GM21576 (cell line): Measurements from ENCODE around the gene ROR2.

Experiments used
- ATAC-seq: cut with Tn5 transposase; IDR thresholded peaks from one replicate; pipeline ENCODE4 v1.9.1; 2021; ENCODE audit warnings: mild to moderate bottlenecking, moderate library complexity; ENCODE audit not compliant: unreplicated experiment

ROR2 gene

DNA sequence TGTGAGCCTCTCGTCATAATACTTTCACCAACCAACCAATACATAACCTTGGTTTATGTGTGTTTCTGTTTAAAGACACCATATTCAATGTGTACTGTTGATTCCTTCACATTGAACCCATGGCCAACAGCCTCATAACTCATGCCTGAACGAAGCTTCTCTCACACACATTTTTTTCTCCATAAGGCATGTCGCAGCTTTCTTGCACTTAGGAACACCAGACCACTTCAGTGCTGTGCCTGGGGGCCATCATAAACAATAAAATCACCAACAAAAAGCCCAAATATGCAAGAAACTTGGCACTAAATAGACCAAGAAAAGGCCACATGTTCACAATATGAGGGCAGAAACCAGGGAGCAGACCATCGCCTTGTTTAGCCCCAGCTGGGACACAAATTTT, 192.2 kb downstream of the ROR2 start:
- ATAC-seq: no peak

GRCh38 chr9:91756510-91756780, 193.6 kb downstream of the ROR2 start:
- ATAC-seq: no peak

DNA sequence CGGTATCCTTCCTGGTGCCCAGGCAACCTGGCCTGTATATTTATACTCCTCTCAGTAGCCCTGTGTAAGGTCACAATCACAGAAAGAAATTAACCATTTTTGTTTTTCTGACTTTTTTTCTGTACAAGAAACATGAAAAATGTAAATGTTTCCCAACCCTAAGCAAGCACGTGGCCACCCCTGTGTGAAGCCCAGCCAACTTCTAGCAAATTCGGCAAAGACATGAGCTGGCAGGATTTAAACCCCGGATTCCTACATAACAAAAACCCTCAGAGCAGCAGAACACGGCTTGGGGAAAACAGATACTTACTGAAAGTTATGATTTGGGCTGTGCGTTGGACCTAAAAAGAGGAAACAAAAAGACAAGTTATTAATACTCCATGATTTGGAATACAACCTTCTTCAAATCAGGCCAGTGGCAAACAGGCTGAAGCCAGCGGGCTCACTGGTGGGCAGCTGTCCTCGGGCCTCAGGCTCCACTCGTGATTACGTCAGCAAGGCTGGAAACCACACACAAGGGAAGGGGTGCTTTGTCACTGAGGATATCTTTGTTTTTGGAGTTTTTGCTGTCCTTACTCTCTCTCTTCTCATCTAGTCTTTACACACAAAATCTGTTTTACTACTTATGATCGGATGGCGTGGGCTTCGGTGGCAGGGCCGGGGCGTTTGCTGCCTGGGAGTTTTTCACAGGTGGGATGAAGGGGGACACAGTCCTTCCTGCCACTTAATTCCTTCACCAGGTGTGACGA, 194.1 kb downstream of the ROR2 start:
- ATAC-seq: no peak

DNA sequence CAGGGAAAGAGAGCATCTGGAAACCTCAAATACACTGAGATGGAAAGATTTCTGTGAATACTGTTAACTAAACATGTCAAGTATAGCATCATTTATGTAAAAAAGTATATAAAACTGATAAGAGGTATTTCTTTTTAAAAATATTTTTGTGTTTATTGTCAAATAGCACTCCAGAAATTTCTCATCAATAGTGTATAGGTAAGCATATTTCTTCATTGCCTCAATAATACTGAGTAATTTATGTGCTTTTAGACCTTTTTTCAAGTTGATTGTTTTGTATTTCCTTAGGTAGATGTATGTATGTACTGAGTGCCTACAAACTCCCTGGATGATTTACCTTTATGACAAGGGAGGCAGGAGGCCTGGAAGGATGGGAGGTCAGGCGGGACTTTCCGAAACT, 196.3 kb downstream of the ROR2 start:
- no peak for ATAC-seq

GRCh38 chr9:91751922-91752321, 198.1 kb downstream of the ROR2 start:
- no peak for ATAC-seq

- no peak for ATAC-seq
Measured at GRCh38 chr9:91750343-91750742, 199.7 kb downstream of the ROR2 start.

GRCh38 chr9:91746904-91747303, 203.1 kb downstream of the ROR2 start:
- ATAC-seq: no peak

GRCh38 chr9:91746357-91746756, 203.7 kb downstream of the ROR2 start:
- no peak for ATAC-seq

DNA sequence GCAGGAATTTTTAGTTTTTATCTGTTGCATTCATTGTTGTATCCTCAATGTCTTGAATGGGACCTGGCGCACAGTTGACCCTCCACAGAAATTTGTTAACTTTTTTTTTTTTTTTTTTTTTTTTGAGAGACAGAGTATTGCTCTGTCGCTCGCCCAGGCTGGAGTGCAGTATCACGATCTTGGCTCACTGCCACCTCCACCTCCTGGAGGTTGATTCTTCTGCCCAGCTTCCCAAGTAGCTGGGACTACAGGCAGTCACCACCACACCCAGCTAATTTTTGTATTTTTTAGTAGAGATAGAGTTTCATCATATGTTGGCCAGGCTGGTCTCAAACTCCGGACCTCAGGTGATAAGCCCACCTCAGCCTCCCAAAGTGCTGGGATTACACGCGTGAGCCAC, 205.9 kb downstream of the ROR2 start:
- no peak for ATAC-seq

- no peak for ATAC-seq
Measured at GRCh38 chr9:91741522-91741921, 208.5 kb downstream of the ROR2 start.

GRCh38 chr9:91740701-91741100, 209.3 kb downstream of the ROR2 start:
- no peak for ATAC-seq

DNA sequence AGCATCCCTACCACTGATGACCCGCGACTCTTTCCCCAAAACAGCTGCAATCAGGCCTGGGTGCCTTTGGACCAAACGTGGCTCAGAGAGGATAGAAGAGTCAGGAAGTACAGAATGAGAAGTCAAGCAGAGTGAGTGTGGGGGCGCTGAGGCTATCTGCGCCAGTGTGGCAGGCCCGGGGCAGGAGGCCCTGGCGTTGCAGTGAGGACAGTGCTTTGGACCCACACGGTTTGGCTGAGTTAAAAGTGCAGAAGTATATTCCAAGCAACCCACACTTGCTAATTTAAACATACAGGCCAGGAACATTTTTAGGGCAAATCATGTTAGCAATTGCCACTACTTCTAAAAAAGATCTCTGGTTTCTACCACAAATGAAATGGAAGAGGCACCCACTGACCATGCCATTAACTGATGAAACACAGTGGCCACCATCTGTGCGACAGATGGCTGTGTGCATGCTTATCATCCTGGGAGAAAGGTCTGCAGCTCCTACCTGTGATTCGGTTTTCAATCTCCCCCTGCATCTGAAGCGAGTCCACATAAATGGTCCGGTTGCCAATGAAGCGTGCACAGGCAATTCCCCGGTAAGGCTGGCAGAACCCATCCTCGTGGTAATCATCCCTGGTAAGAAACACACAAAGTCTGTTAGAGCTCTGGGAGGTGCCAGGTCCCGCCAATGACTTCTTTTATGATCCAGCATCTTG, 213.0 kb downstream of the ROR2 start:
- ATAC-seq: no peak

GRCh38 chr9:91736311-91736710, 213.7 kb downstream of the ROR2 start:
- no peak for ATAC-seq

DNA sequence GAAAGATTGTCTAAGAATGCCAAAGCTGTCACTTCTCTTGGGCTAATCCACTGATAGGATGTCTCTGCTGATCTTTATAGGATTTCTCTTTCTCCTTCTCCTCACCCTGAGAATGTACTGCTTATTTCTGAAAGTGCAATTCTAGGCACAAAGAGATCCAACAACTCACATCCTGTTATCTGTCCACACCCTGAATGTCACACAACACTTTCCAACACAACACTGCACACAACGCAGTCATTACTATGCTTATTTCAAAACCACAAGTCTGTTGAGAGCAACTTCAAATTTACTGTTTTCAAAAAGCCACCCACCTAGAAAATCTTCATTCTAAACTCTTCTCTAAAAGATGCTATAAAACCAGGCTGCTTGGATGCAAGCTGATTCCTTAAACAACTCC, 215.0 kb downstream of the ROR2 start:
- ATAC-seq: no peak

- ATAC-seq: no peak
Measured at GRCh38 chr9:91734371-91734981, 215.6 kb downstream of the ROR2 start.

- ATAC-seq: no peak
Measured at GRCh38 chr9:91733006-91733624, 216.9 kb downstream of the ROR2 start.

- no peak for ATAC-seq
Measured at GRCh38 chr9:91732187-91733005, 217.6 kb downstream of the ROR2 start.

GRCh38 chr9:91730806-91731205, 219.2 kb downstream of the ROR2 start:
- ATAC-seq: no peak

DNA sequence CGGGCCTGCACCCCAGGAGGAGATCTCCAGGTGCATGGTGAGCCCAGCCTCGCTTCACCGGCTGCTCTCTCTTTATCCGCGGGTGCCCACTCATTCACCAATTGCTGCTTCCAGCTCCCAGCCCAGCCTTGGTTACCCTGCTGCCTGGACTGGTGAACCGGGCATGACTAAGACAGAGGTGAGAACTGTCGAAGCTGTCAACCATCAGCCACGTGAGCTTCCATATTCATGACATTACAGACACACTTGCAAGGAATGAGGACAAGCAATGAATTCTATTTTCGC, 220.5 kb downstream of the ROR2 start:
- no peak for ATAC-seq

- no peak for ATAC-seq
Measured at GRCh38 chr9:91727972-91728371, 222.1 kb downstream of the ROR2 start.

GRCh38 chr9:91727316-91727861, 222.6 kb downstream of the ROR2 start:
- no peak for ATAC-seq
